HepG2 (cell line): Measurements from ENCODE around the gene FYTTD1. TPM values are rescaled to one million over a fixed set of nuclear protein-coding genes. Genes with fewer than 3 reads are reported as not detected.

ENCODE experiments used
- ETV5 ChIP-seq: IDR thresholded peaks from 2 replicates; pipeline ENCODE4 v1.6.1; 2018; ENCODE audit warnings: missing biosample characterization, missing genetic modification reagents, inconsistent platforms, borderline replicate concordance
- FOXK1 ChIP-seq: sonication (generic); formaldehyde crosslinking; IDR thresholded peaks from 2 replicates; pipeline ENCODE4 v1.4.0; 2020; ENCODE audit warnings: low read depth, missing genetic modification reagents, borderline replicate concordance
- HNF1B ChIP-seq: sonication (generic); formaldehyde crosslinking; IDR thresholded peaks from 2 replicates; pipeline ENCODE4 v1.5.1; 2020; ENCODE audit warnings: mild to moderate bottlenecking, moderate library complexity, missing genetic modification reagents
- HOXA5 ChIP-seq: sonication (generic); formaldehyde crosslinking; IDR thresholded peaks from 2 replicates; pipeline ENCODE4 v1.4.0; 2020; ENCODE audit warnings: missing genetic modification reagents
- MED1 ChIP-seq: sonication (generic); formaldehyde crosslinking; IDR thresholded peaks from 2 replicates; pipeline ENCODE4 v1.4.0; 2020; ENCODE audit warnings: missing genetic modification reagents
- NKX3-1 ChIP-seq: sonication (generic); formaldehyde crosslinking; IDR thresholded peaks from 2 replicates; pipeline ENCODE4 v1.5.0; 2020; ENCODE audit warnings: missing genetic modification reagents
- PHF5A ChIP-seq: IDR thresholded peaks from one replicate; pipeline ENCODE4 v1.6.1; 2018; ENCODE audit warnings: low read depth, missing genetic modification reagents; ENCODE audit not compliant: unreplicated experiment
- RXRA ChIP-seq: sonication (generic); formaldehyde crosslinking; IDR thresholded peaks from 2 replicates; pipeline ENCODE4 v1.5.1; 2020; ENCODE audit warnings: missing genetic modification reagents
- SOX5 ChIP-seq: IDR thresholded peaks from 2 replicates; pipeline ENCODE4 v1.6.1; 2016; ENCODE audit warnings: borderline replicate concordance
- SOX6 ChIP-seq, 2 experiments: fragments of 450-650 bp in 1 of 2; sonication (generic) in 1 of 2; formaldehyde crosslinking in 1 of 2; IDR thresholded peaks; 2 replicates each; pipeline versions ENCODE4 v1.4.0 to v1.6.1; 2017 to 2020; ENCODE audit warnings: antibody characterized with exemption in 1 of 2, mild to moderate bottlenecking in 1 of 2, missing genetic modification reagents in 1 of 2
- TCF12 ChIP-seq, 2 experiments: fragments of 450-650 bp in 1 of 2; sonication (generic) in 1 of 2; formaldehyde crosslinking in 1 of 2; IDR thresholded peaks; 2 replicates each; pipeline versions ENCODE4 v1.6.1 to v1.8.0; 2017 to 2022; ENCODE audit warnings: antibody characterized with exemption in 1 of 2, mild to moderate bottlenecking in 1 of 2, missing genetic modification reagents in 1 of 2, moderate library complexity in 1 of 2
- TEAD3 ChIP-seq: optimal IDR thresholded peaks from 2 replicates; pipeline ENCODE3; 2016; ENCODE audit warnings: borderline replicate concordance
- TRAFD1 ChIP-seq: sonication (generic); formaldehyde crosslinking; IDR thresholded peaks from 2 replicates; pipeline ENCODE4 v1.5.1; 2020; ENCODE audit warnings: missing genetic modification reagents, mild to moderate bottlenecking, borderline replicate concordance
- ZNF17 ChIP-seq: sonication (generic); formaldehyde crosslinking; IDR thresholded peaks from 2 replicates; pipeline ENCODE4 v1.5.0; 2020; ENCODE audit warnings: mild to moderate bottlenecking, missing genetic modification reagents
- ZNF484 ChIP-seq: sonication (generic); formaldehyde crosslinking; IDR thresholded peaks from 2 replicates; pipeline ENCODE4 v1.5.1; 2020; ENCODE audit warnings: mild to moderate bottlenecking, low read depth, missing genetic modification reagents, borderline replicate concordance
- polyA plus RNA-seq, 8 experiments: library from polyadenylated mRNA; depleted of rRNA in 3 of 8; stranded (reverse) in 7 of 8; unstranded in 1 of 8; fragments of >200 nt; fragmentation: Illumina TruSeq in 4 of 8; extraction: Trizol in 4 of 8; gene quantifications; 2 replicates each; pipeline versions ENCODE4 v1.2.1 to v1.2.3, GENCODE V29; 2011 to 2016; ENCODE audit warnings: low read depth in 4 of 8, missing spikeins in 1 of 8, mixed read lengths in 1 of 8; ENCODE audit not compliant: insufficient read depth in 1 of 8
- total RNA-seq, 5 experiments: library from RNA; depleted of rRNA; stranded (reverse); fragments of >200 nt; fragmentation: Illumina TruSeq; extraction: Trizol; gene quantifications; 2 replicates each; pipeline ENCODE4 v1.2.3, GENCODE V29; 2016; ENCODE audit warnings: low read depth in 1 of 5
- TF ChIP-seq, protein P1 (sequence below): sonication (generic); formaldehyde crosslinking; IDR thresholded peaks from 2 replicates; pipeline ENCODE4 v1.4.0; 2020; ENCODE audit warnings: missing genetic modification reagents

The FYTTD1 gene
- total and polyA plus RNA-seq, 2 of the 13 experiments (the other 11 are each of a cell fraction or from before 2014, with no cell fraction given): 6.5 to 28.8 TPM

DNA sequence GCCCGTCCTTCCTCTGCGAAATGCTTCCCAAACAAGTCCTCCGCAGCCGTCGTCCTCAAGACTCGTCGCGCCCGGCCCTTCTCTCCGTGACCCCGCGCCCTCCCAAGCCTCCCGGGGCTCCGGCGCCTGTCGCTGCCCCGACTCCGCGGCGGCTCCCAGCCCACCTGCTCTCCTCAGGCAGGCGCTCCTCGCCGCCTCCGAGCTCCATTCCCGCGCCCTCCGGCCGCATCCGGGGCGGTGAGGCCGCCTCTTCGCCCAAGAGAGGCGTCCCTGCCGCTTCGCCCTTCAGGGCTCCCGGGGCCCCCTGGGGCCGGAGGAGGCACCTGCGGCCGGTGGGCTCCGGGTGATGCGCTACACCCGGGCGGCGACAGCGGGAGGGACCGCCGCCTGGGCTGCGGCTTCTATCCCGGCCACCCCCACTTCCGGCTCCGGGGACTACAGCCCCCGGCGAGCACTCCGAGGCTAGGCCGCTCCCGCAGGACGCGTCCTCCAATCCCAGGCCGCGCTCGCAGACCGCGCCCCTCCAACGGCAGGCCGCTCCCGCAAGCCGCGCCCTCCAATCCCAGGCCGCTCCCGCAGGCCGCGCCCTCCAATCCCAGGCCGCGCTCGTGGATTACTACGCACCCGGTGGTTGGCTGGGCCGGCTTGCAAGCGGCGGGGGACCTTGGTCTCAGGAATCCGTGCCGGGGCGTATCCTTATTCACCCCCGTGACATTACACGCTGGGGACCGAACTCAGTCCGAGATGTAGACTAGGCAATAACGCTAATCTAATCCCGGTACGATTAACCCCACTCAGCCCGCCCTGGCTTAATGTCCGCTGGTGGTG lies 13.0 kb upstream of the FYTTD1 start, which contains the start of gene RUBCN (continued):
- no peak for TF ChIP-seq TRAFD1 (CRISPR knock-in tag)
- TF ChIP-seq MED1 (CRISPR knock-in tag): peak; percentile 44; the same call in 1 of the 2 replicates
- TF ChIP-seq SOX5: no peak
- 0 out of 2 replicates have a peak, but pooled peaks have one; percentile 18 for TF ChIP-seq HNF1B (CRISPR knock-in tag)
- TF ChIP-seq TCF12 (IDR thresholded peaks at IDR 0.05): no peak
- TF ChIP-seq TCF12 (CRISPR knock-in tag; IDR thresholded peaks at IDR 0.05): no peak
- TF ChIP-seq HOXA5: peak; percentile 70; the same call in 1 of the 2 replicates
- TF ChIP-seq ZNF484: no peak
- peak; percentile 54; the same call in 1 of the 2 replicates for TF ChIP-seq RXRA (CRISPR knock-in tag)
- TF ChIP-seq ETV5: peak; percentile 84
- peak; percentile 21; the same call in 1 of the 2 replicates for TF ChIP-seq NKX3-1 (CRISPR knock-in tag)
- TF ChIP-seq ZNF17: no peak
- TF ChIP-seq, protein P1, sequence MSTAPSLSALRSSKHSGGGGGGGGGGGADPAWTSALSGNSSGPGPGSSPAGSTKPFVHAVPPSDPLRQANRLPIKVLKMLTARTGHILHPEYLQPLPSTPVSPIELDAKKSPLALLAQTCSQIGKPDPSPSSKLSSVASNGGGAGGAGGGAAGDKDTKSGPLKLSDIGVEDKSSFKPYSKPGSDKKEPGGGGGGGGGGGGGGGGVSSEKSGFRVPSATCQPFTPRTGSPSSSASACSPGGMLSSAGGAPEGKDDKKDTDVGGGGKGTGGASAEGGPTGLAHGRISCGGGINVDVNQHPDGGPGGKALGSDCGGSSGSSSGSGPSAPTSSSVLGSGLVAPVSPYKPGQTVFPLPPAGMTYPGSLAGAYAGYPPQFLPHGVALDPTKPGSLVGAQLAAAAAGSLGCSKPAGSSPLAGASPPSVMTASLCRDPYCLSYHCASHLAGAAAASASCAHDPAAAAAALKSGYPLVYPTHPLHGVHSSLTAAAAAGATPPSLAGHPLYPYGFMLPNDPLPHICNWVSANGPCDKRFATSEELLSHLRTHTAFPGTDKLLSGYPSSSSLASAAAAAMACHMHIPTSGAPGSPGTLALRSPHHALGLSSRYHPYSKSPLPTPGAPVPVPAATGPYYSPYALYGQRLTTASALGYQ: peak; percentile 52; the same call in 1 of the 2 replicates
- TF ChIP-seq TEAD3: peak; percentile 62
- no peak for TF ChIP-seq SOX6 (IDR thresholded peaks at IDR 0.05)
- no peak for TF ChIP-seq SOX6 (CRISPR knock-in tag; IDR thresholded peaks at IDR 0.05)
- TF ChIP-seq PHF5A (CRISPR knock-in tag): peak; percentile 42
- TF ChIP-seq FOXK1 (CRISPR knock-in tag): peak; percentile 38; the same call in 1 of the 2 replicates
